Measurements from ENCODE around the gene FCRL6.

FCRL6 gene

DNA sequence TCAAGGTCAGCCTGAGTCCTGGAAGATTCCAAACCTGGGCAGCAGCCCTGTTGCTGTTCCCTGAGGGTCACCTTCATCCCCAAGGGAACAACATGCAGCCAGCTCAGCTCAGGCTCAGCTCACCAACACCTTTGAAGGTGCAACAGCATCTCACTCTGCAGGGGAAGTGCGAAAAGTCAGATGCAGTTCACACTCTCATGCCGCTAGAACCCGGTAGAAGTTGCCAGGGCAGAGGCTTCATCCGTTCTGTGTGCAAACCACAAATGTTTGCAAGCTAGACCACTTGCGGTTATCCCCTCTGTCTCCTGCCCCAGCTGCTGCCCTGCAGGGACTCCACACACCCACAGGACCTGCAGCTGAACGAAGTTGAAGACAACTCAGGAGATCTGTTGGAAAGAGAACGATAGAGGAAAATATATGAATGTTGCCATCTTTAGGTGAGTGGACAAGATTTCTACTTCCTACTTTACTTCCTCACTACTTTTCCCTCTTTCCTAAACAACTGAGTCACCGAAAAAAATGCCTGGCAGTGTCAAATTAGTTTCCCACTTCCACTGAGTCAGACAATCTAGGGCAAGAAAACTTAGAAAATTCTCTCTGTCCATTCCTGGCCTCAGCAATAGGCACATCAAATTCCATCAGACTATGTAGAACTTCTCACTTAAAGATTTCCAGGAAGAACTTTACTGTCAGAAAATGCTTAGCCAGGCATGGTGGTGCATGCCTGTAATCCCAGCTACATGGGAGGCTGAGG is 1.8 kb upstream of the FCRL6 start:
- no peak overlapping the region for H3K27ac ChIP-seq (ENCODE audit: low read depth, low read length)
- H3K4me2 ChIP-seq (ENCODE audit: low read length) = no peak overlapping the region
- H3K4me1 ChIP-seq (ENCODE audit: control insufficient read depth, low read length) = no peaks in the 10 kb centered on the region
- no peak overlapping the region for H3K4me3 ChIP-seq (ENCODE audit: low read length)
- H3K9me3 ChIP-seq (ENCODE audit: control insufficient read depth, insufficient read depth, low read length) = no peaks in the 10 kb centered on the region
- H4K20me1 ChIP-seq (ENCODE audit: control insufficient read depth, insufficient read depth, low read depth, low read length) = no peaks in the 10 kb centered on the region
- H3F3A ChIP-seq (ENCODE audit: control insufficient read depth, insufficient read depth) = no peaks in the 10 kb centered on the region
- H3K27me3 ChIP-seq (ENCODE audit: control insufficient read depth, low read length) = peaks cover 61% of the 10 kb centered on the region
- H3K36me3 ChIP-seq (ENCODE audit: control insufficient read depth, low read length) = no peaks in the 10 kb centered on the region
- no peak for TF ChIP-seq EZH2phosphoT487 (IDR thresholded peaks at IDR 0.05; ENCODE audit: borderline replicate concordance, low read length)
- TF ChIP-seq, protein P1, sequence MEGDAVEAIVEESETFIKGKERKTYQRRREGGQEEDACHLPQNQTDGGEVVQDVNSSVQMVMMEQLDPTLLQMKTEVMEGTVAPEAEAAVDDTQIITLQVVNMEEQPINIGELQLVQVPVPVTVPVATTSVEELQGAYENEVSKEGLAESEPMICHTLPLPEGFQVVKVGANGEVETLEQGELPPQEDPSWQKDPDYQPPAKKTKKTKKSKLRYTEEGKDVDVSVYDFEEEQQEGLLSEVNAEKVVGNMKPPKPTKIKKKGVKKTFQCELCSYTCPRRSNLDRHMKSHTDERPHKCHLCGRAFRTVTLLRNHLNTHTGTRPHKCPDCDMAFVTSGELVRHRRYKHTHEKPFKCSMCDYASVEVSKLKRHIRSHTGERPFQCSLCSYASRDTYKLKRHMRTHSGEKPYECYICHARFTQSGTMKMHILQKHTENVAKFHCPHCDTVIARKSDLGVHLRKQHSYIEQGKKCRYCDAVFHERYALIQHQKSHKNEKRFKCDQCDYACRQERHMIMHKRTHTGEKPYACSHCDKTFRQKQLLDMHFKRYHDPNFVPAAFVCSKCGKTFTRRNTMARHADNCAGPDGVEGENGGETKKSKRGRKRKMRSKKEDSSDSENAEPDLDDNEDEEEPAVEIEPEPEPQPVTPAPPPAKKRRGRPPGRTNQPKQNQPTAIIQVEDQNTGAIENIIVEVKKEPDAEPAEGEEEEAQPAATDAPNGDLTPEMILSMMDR (IDR thresholded peaks at IDR 0.05; ENCODE audit: low read depth, low read length, poor library complexity, severe bottlenecking) = no peak
- no peaks in the 10 kb centered on the region for H3K79me2 ChIP-seq (ENCODE audit: control insufficient read depth, low read length)
- no peaks in the 10 kb centered on the region for H3K9me2 ChIP-seq (replicated peaks; ENCODE audit: control insufficient read depth, low read length)

DNA sequence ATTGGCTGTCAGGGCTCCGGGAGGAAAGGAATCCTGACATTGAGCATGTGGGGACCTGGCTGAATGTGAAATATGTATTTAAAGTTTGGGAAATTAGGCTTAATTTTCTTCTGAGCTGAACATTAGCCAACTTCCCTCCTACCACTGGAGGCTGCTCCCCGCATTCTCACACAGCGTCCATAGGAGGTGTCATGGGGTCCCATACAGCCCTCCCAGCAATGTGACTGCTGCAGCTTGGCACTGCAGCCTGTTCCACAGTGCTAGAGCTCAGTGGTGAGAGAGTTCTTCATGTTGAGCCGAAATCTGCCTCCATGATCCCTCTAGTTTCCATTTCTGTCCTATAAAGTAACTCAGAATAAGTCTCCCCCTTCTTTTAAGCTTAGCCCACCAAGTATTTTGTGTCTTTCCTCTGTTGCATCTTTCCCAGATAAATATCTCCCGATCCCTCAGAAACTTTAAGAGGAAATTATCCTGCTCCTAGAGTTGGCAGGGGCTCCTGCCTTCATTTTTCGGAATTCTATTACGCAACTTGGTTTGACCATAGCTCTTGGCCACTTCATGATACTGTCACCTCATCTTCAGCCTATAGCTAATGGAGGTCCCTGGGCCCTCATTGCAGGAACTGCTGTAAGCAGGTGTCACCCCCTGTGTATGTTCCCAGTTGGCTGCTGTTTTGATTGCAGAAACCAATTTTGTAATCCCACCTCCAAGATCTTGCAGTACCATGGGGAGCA is 2.0 kb downstream of the FCRL6 start:
- Histone ChIP-seq H3K4me2 (ENCODE audit: low read length) (no peak overlapping the region), H3K9me2 (replicated peaks; ENCODE audit: control insufficient read depth, low read length) (no peaks in the 10 kb centered on the region), H3K27ac (ENCODE audit: low read depth, low read length) (no peak overlapping the region), H3F3A (ENCODE audit: control insufficient read depth, insufficient read depth) (no peaks in the 10 kb centered on the region), H3K9me3 (ENCODE audit: control insufficient read depth, insufficient read depth, low read length) (no peaks in the 10 kb centered on the region), H3K4me3 (ENCODE audit: low read length) (no peak overlapping the region), H3K27me3 (ENCODE audit: control insufficient read depth, low read length) (peaks cover 52% of the 10 kb centered on the region), H3K4me1 (ENCODE audit: control insufficient read depth, low read length) (no peaks in the 10 kb centered on the region), H3K36me3 (ENCODE audit: control insufficient read depth, low read length) (no peaks in the 10 kb centered on the region), H3K79me2 (ENCODE audit: control insufficient read depth, low read length) (no peaks in the 10 kb centered on the region), H4K20me1 (ENCODE audit: control insufficient read depth, insufficient read depth, low read depth, low read length) (no peaks in the 10 kb centered on the region)
- TF ChIP-seq, protein P1 (IDR thresholded peaks at IDR 0.05; ENCODE audit: low read depth, low read length, poor library complexity, severe bottlenecking) = no peak
- TF ChIP-seq EZH2phosphoT487 (IDR thresholded peaks at IDR 0.05; ENCODE audit: borderline replicate concordance, low read length) = no peak

DNA sequence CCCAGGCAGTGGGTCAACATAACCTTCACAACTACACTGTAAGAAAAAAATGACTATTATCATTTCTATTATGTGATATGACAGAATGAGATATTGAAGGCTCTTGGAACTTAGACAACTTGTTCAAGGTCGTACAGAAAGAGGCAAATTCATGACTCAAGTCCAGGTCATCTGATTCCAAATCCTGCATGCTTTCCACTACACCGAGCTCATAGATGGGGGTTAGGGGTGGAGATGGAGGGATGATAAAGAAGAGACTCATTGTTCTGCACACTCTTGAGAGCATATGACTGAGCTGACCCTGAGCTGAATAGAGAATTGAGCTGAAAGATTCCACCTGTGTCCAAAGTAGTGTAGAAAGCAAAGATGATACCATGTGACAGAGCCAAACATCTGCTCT is 2.8 kb downstream of the FCRL6 start:
- Histone ChIP-seq H3K27me3 (ENCODE audit: control insufficient read depth, low read length) (peaks cover 46% of the 10 kb centered on the region), H4K20me1 (ENCODE audit: control insufficient read depth, insufficient read depth, low read depth, low read length) (no peaks in the 10 kb centered on the region), H3K9me2 (replicated peaks; ENCODE audit: control insufficient read depth, low read length) (no peaks in the 10 kb centered on the region), H3K36me3 (ENCODE audit: control insufficient read depth, low read length) (no peaks in the 10 kb centered on the region), H3K9me3 (ENCODE audit: control insufficient read depth, insufficient read depth, low read length) (no peaks in the 10 kb centered on the region), H3F3A (ENCODE audit: control insufficient read depth, insufficient read depth) (no peaks in the 10 kb centered on the region), H3K79me2 (ENCODE audit: control insufficient read depth, low read length) (no peaks in the 10 kb centered on the region), H3K4me1 (ENCODE audit: control insufficient read depth, low read length) (no peaks in the 10 kb centered on the region), H3K4me2 (ENCODE audit: low read length) (no peak overlapping the region), H3K4me3 (ENCODE audit: low read length) (no peak overlapping the region), H3K27ac (ENCODE audit: low read depth, low read length) (no peak overlapping the region)
- TF ChIP-seq EZH2phosphoT487 (IDR thresholded peaks at IDR 0.05; ENCODE audit: borderline replicate concordance, low read length) = no peak
- TF ChIP-seq, protein P1 (IDR thresholded peaks at IDR 0.05; ENCODE audit: low read depth, low read length, poor library complexity, severe bottlenecking) = no peak
